ENCODE data around the gene FOSL2. TPM values are rescaled to one million over a fixed set of nuclear protein-coding genes. Genes with fewer than 3 reads are reported as not detected.

FOSL2 gene
- total RNA-seq, 1 experiment from 2014 or later, result 4.0 TPM

- TF ChIP-seq ZMAT4 (CRISPR knock-in tag; IDR thresholded peaks at IDR 0.05), result no peak
Measured at GRCh38 chr2:28445448-28446258, 53.0 kb downstream of the FOSL2 start (continued).

DNA sequence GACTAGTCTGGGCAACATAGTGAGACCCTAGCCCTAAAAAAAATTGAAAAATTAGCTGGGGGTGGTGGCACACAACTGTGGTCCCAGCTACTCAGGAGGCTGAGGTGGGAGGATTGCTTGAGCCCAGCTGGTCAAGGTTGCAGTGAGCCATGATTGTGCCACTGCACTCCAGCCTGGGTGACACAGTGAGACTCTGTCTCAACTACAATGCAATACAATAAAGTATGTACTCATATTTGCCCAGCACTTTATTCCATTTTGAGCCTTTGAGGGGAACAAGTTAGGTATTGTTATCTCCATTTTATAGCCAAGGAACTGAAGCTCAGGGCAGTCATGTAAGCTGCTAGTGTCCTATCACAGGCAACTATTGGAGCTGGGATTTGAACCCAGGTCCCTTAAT lies 53.9 kb downstream of the FOSL2 start:
- Mint-ChIP-seq H3K4me1 (0 out of 2 replicates have a peak, but pooled peaks cover 4% of the 10 kb centered on the region), H3K27ac (no peak overlapping the region), H3K9me3 (peaks cover 11% of the 10 kb centered on the region), H3K4me3 (no peak overlapping the region), H3K36me3 (no peaks in the 10 kb centered on the region), H3K27me3 (ENCODE audit: low read depth) (peaks cover 4% of the 10 kb centered on the region; the same call in 1 of the 2 replicates)
- ChIA-PET POLR2A (no interaction called here), CTCF (interaction anchor here (1.3 kb wide), 1 partner anchor 723 kb away, joined by 4 read pairs; no protein-coding TSS in a partner anchor)
- ATAC-seq, result no peak
- no peak for TF ChIP-seq JAZF1 (CRISPR knock-in tag; IDR thresholded peaks at IDR 0.05)
- TF ChIP-seq, protein P1, sequence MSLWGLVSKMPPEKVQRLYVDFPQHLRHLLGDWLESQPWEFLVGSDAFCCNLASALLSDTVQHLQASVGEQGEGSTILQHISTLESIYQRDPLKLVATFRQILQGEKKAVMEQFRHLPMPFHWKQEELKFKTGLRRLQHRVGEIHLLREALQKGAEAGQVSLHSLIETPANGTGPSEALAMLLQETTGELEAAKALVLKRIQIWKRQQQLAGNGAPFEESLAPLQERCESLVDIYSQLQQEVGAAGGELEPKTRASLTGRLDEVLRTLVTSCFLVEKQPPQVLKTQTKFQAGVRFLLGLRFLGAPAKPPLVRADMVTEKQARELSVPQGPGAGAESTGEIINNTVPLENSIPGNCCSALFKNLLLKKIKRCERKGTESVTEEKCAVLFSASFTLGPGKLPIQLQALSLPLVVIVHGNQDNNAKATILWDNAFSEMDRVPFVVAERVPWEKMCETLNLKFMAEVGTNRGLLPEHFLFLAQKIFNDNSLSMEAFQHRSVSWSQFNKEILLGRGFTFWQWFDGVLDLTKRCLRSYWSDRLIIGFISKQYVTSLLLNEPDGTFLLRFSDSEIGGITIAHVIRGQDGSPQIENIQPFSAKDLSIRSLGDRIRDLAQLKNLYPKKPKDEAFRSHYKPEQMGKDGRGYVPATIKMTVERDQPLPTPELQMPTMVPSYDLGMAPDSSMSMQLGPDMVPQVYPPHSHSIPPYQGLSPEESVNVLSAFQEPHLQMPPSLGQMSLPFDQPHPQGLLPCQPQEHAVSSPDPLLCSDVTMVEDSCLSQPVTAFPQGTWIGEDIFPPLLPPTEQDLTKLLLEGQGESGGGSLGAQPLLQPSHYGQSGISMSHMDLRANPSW (CRISPR knock-in tag; conservative IDR thresholded peaks at IDR 0.05; ENCODE audit: low read depth), result no peak
- TF ChIP-seq, protein P2, sequence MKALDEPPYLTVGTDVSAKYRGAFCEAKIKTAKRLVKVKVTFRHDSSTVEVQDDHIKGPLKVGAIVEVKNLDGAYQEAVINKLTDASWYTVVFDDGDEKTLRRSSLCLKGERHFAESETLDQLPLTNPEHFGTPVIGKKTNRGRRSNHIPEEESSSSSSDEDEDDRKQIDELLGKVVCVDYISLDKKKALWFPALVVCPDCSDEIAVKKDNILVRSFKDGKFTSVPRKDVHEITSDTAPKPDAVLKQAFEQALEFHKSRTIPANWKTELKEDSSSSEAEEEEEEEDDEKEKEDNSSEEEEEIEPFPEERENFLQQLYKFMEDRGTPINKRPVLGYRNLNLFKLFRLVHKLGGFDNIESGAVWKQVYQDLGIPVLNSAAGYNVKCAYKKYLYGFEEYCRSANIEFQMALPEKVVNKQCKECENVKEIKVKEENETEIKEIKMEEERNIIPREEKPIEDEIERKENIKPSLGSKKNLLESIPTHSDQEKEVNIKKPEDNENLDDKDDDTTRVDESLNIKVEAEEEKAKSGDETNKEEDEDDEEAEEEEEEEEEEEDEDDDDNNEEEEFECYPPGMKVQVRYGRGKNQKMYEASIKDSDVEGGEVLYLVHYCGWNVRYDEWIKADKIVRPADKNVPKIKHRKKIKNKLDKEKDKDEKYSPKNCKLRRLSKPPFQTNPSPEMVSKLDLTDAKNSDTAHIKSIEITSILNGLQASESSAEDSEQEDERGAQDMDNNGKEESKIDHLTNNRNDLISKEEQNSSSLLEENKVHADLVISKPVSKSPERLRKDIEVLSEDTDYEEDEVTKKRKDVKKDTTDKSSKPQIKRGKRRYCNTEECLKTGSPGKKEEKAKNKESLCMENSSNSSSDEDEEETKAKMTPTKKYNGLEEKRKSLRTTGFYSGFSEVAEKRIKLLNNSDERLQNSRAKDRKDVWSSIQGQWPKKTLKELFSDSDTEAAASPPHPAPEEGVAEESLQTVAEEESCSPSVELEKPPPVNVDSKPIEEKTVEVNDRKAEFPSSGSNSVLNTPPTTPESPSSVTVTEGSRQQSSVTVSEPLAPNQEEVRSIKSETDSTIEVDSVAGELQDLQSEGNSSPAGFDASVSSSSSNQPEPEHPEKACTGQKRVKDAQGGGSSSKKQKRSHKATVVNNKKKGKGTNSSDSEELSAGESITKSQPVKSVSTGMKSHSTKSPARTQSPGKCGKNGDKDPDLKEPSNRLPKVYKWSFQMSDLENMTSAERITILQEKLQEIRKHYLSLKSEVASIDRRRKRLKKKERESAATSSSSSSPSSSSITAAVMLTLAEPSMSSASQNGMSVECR (CRISPR knock-in tag; IDR thresholded peaks at IDR 0.05; ENCODE audit: borderline replicate concordance), result no peak
- no peak for DNase-seq (ENCODE audit: low spot score)

DNA sequence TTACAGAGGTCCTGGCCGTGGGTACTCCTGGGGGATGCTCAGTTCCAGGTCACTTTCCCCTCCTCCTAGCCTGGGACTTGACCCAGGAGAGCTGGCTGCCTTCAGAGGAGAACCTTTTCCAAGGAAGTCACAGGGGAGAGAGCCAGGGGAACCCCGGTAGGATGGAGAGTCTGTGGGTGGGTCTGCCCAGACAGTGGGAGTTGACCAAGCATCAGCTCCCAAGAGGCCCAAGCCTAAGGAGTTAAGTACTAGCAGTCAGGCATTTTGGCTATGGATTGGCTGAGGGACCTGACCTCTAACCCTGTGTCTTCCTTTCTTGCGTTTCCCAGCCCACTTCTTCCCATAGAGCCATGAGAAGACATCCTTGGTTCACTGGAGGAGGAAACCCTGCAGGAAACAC lies 54.4 kb downstream of the FOSL2 start:
- H3K4me1 Mint-ChIP-seq, result peaks cover 4% of the 10 kb centered on the region; the same call in 1 of the 2 replicates
- ChIA-PET CTCF (no interaction called here), POLR2A (no interaction called here)
- TF ChIP-seq, protein P3, sequence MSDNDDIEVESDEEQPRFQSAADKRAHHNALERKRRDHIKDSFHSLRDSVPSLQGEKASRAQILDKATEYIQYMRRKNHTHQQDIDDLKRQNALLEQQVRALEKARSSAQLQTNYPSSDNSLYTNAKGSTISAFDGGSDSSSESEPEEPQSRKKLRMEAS (CRISPR knock-in tag; IDR thresholded peaks at IDR 0.05), result no peak
- TF ChIP-seq KAT7 (CRISPR knock-in tag; IDR thresholded peaks at IDR 0.05; ENCODE audit: borderline replicate concordance) (no peak), ELF4 (CRISPR knock-in tag; IDR thresholded peaks at IDR 0.05; ENCODE audit: low read depth) (no peak), NFYB (CRISPR knock-in tag; conservative IDR thresholded peaks at IDR 0.05; ENCODE audit: low read depth) (no peak), MXD4 (CRISPR knock-in tag; IDR thresholded peaks at IDR 0.05; ENCODE audit: borderline replicate concordance) (no peak), ZBTB21 (CRISPR knock-in tag; IDR thresholded peaks at IDR 0.05; ENCODE audit: borderline replicate concordance) (no peak), TEAD4 (CRISPR knock-in tag; IDR thresholded peaks at IDR 0.05) (no peak), NFE2L1 (CRISPR knock-in tag; IDR thresholded peaks at IDR 0.05) (no peak), ZNF281 (CRISPR knock-in tag; IDR thresholded peaks at IDR 0.05) (no peak)
- TF ChIP-seq, protein P4, sequence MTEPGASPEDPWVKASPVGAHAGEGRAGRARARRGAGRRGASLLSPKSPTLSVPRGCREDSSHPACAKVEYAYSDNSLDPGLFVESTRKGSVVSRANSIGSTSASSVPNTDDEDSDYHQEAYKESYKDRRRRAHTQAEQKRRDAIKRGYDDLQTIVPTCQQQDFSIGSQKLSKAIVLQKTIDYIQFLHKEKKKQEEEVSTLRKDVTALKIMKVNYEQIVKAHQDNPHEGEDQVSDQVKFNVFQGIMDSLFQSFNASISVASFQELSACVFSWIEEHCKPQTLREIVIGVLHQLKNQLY (CRISPR knock-in tag; IDR thresholded peaks at IDR 0.05), result no peak
- TF ChIP-seq, protein P5, sequence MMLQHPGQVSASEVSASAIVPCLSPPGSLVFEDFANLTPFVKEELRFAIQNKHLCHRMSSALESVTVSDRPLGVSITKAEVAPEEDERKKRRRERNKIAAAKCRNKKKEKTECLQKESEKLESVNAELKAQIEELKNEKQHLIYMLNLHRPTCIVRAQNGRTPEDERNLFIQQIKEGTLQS (CRISPR knock-in tag; conservative IDR thresholded peaks at IDR 0.05), result no peak

More for the DNA sequence above, 54.4 kb downstream of the FOSL2 start:
- no peak for ATAC-seq
- H3K36me3 Mint-ChIP-seq, result no peaks in the 10 kb centered on the region
- no peak for DNase-seq (ENCODE audit: low spot score)
- no peak overlapping the region for H3K4me3 Mint-ChIP-seq
- peaks cover 4% of the 10 kb centered on the region; the same call in 1 of the 2 replicates for H3K27me3 Mint-ChIP-seq (ENCODE audit: low read depth)
- peaks cover 6% of the 10 kb centered on the region for H3K9me3 Mint-ChIP-seq
- H3K27ac Mint-ChIP-seq, result no peak overlapping the region
